Mucosa of rectum (tissue), 2 donors: Measurements from ENCODE around the gene MAT2A.
A peak's percentile ranks its signal among the peaks of the same experiment; 100 is the strongest.
"Not testable (repeated sequence)": the region's sequence is repeated elsewhere in the genome, so short reads cannot be mapped to it uniquely, and the experiment has no call there.

Experiments used
- H3K27ac ChIP-seq, 2 donors: one replicate each; pipeline ENCODE4 v1.7.0; 2013; ENCODE audit warnings: inconsistent platforms in 2 of 2, low read depth in 2 of 2, low read length in 2 of 2
- H3K27me3 ChIP-seq, 2 donors: one replicate each; pipeline ENCODE4 v1.7.0; 2013; ENCODE audit warnings: low read length in 2 of 2; ENCODE audit not compliant: control insufficient read depth in 2 of 2, insufficient read depth in 2 of 2
- H3K36me3 ChIP-seq, 2 donors: one replicate each; pipeline ENCODE4 v1.7.0; 2013; ENCODE audit warnings: low read length in 2 of 2; ENCODE audit not compliant: control insufficient read depth in 2 of 2, insufficient read depth in 2 of 2
- H3K4me1 ChIP-seq, 2 donors: one replicate each; pipeline ENCODE4 v1.7.0; 2013; ENCODE audit warnings: low read length in 2 of 2, mild to moderate bottlenecking in 1 of 2; ENCODE audit not compliant: control insufficient read depth in 2 of 2, insufficient read depth in 2 of 2
- H3K4me3 ChIP-seq, 2 donors: one replicate each; pipeline ENCODE4 v1.7.0; 2013; ENCODE audit warnings: low read length in 2 of 2
- H3K9ac ChIP-seq, 2 donors: one replicate each; pipeline ENCODE4 v1.7.0; 2013; ENCODE audit warnings: low read length in 2 of 2, low read depth in 1 of 2, mild to moderate bottlenecking in 1 of 2
- H3K9me3 ChIP-seq, 2 donors: one replicate each; pipeline ENCODE4 v1.7.0; 2013; ENCODE audit warnings: low read length in 2 of 2; ENCODE audit not compliant: control insufficient read depth in 2 of 2
- donor health status: healthy.
- donor health status: Normal muscosa, but diverticular disease.

MAT2A gene

DNA sequence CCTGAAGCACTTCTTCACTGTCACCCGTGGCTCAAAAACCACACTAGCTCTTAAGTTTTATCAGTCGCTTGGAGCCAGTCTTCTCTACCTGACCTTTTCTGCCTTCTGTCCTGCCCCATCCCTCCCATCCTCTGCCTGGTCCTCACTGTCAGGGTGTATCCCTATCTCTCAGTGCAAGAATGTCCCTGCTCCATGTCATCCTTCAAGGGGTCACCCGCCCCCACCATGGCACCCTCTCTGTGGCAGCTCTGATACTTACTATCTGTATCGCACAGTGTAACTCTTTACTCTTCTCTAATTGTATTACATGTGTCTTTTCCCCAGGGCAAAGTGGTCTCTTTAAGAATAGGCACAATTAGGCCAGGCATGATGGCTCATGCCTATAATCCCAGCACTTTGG lies 49.7 kb downstream of the MAT2A start:
- Histone ChIP-seq H3K27me3 (no peaks in the 10 kb centered on the region), H3K27ac (peak overlapping the region in 1 of 2 donors; percentile 9), H3K9ac (no peak overlapping the region), H3K4me3 (no peak overlapping the region), H3K9me3 (no peaks in the 10 kb centered on the region), H3K36me3 (peaks cover under 1 to 1% of the 10 kb centered on the region in 2 donors), H3K4me1 (peaks cover 25 to 37% of the 10 kb centered on the region in 2 donors)

GRCh38 chr2:85589181-85589580 lies 50.2 kb downstream of the MAT2A start:
- H3K27me3 ChIP-seq = no peaks in the 10 kb centered on the region
- H3K4me3 ChIP-seq = no peak overlapping the region
- no peaks in the 10 kb centered on the region for H3K9me3 ChIP-seq
- H3K27ac ChIP-seq = no peak overlapping the region
- no peak overlapping the region for H3K9ac ChIP-seq
- no peaks in the 10 kb centered on the region for H3K36me3 ChIP-seq
- peaks cover 20 to 33% of the 10 kb centered on the region in 2 donors for H3K4me1 ChIP-seq

GRCh38 chr2:85589982-85590791 lies 51.2 kb downstream of the MAT2A start:
- Histone ChIP-seq H3K4me1 (peaks cover 19 to 34% of the 10 kb centered on the region in 2 donors), H3K27ac (peak overlapping the region; percentile 50 to 64)

DNA sequence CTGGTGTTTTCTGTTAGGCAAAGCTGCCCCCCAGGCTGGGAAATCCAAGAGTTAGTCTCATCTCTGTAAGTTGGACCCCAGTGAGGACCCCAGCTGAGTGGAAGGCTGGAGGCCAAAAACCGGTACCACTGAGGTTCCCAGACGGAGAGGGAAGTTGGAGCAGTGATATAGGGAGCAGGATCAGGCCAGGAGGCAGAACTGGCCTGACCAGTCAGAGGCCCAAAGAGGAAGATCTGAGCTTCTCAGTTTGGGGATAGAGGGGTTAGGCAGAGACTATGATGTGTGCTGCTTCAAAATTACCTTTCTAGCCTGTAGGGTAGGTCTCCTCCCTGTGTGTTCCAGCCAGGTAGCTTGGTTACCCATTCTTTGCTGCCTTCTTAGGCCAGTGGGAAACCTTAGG lies 52.0 kb downstream of the MAT2A start:
- Histone ChIP-seq H3K27me3 (no peaks in the 10 kb centered on the region), H3K9me3 (no peaks in the 10 kb centered on the region), H3K9ac (no peak overlapping the region), H3K4me1 (peaks cover 11 to 27% of the 10 kb centered on the region in 2 donors), H3K4me3 (no peak overlapping the region), H3K27ac (peak overlapping the region; percentile 36 to 64), H3K36me3 (no peaks in the 10 kb centered on the region)

More at GRCh38 chr2:85589982-85590791, 51.2 kb downstream of the MAT2A start:
- Histone ChIP-seq H3K9ac (no peak overlapping the region), H3K4me3 (no peak overlapping the region), H3K27me3 (no peaks in the 10 kb centered on the region), H3K9me3 (no peaks in the 10 kb centered on the region), H3K36me3 (no peaks in the 10 kb centered on the region)

DNA sequence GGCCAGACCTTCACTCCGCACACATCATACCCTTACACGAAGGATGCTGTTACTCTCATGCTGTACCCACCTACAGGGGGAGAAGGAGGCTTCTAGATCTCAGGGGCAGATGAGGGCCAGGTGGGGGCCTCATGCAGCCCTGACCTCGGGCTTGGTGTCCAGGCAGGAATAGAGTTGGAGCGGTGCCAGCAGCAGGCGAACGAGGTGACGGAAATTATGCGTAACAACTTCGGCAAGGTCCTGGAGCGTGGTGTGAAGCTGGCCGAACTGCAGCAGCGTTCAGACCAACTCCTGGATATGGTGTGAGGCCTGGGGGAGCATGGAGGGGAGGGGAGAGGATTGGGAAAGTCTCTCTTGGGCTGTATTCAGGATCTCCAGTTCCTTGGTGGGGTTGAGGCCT lies 52.6 kb downstream of the MAT2A start:
- Histone ChIP-seq H3K27ac (peak overlapping the region; percentile 36 to 64), H3K4me1 (peaks cover 15 to 31% of the 10 kb centered on the region in 2 donors)

GRCh38 chr2:85592299-85592698 lies 53.3 kb downstream of the MAT2A start:
- not testable (repeated sequence) for H3K9ac ChIP-seq, H3K27ac ChIP-seq, H3K27me3 ChIP-seq, H3K9me3 ChIP-seq, H3K4me3 ChIP-seq, H3K36me3 ChIP-seq
- H3K4me1 ChIP-seq = peaks cover 20 to 37% of the 10 kb centered on the region in 2 donors

More for the DNA sequence above, 52.6 kb downstream of the MAT2A start:
- Histone ChIP-seq H3K9ac (no peak overlapping the region), H3K27me3 (no peaks in the 10 kb centered on the region), H3K4me3 (no peak overlapping the region), H3K9me3 (no peaks in the 10 kb centered on the region), H3K36me3 (peaks cover 0 to under 1% of the 10 kb centered on the region in 2 donors)

DNA sequence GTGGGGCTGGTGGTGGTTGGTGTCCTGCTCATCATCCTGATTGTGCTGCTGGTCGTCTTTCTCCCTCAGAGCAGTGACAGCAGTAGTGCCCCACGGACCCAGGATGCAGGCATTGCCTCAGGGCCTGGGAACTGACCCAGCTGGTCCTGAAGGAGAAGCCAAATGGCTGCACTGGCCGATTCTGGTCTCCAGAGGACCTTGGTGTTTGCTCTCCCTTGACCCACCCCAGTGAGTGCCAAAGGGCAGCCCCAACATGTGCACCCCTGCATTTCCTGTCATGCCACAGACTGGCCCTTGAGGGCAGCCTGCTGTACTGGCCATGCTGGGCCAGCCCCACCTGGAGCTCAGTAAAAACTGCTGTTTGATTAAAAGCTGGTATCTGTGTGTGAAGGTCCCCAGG lies 54.1 kb downstream of the MAT2A start:
- no peak overlapping the region for H3K9ac ChIP-seq
- H3K4me1 ChIP-seq = peaks cover 20 to 37% of the 10 kb centered on the region in 2 donors
- H3K36me3 ChIP-seq = peaks cover 10 to 11% of the 10 kb centered on the region in 2 donors
- no peaks in the 10 kb centered on the region for H3K9me3 ChIP-seq
- H3K27me3 ChIP-seq = no peaks in the 10 kb centered on the region
- H3K27ac ChIP-seq = no peak overlapping the region
- H3K4me3 ChIP-seq = no peak overlapping the region
